SK-N-MC (cell line): ENCODE data around the gene SLC35E3.

Experiments used
- FOXP2 ChIP-seq: optimal IDR thresholded peaks from 2 replicates; pipeline ENCODE3; 2011; ENCODE audit warnings: mild to moderate bottlenecking, moderate library complexity; ENCODE audit not compliant: insufficient read depth; ENCODE audit errors: extremely low read length, control extremely low read depth
- POLR2AphosphoS5 ChIP-seq: IDR thresholded peaks from 2 replicates; pipeline ENCODE4 v1.6.1; 2012; ENCODE audit warnings: mild to moderate bottlenecking, low read depth, low read length, borderline replicate concordance

- TF ChIP-seq POLR2AphosphoS5, result no peak
- no peak for TF ChIP-seq FOXP2
These were observed 52.9 kb downstream of the SLC35E3 start for GRCh38 chr12:68798882-68799234.
